Fibroblast of lung (primary cell): ENCODE results near the gene TBC1D7.

Experiments used
- CTCF ChIP-seq, 2 donors: IDR thresholded peaks in 1 of 2; conservative IDR thresholded peaks in 1 of 2; 1 replicate in 1 of 2; 2 replicates in 1 of 2; pipeline ENCODE4 v1.5.1; 2011 to 2012; ENCODE audit warnings: low read length in 2 of 2, control low read depth in 1 of 2, inconsistent platforms in 1 of 2, low read depth in 1 of 2, mild to moderate bottlenecking in 1 of 2
- EZH2 ChIP-seq: IDR thresholded peaks from 2 replicates; pipeline ENCODE4 v1.5.1; 2012; ENCODE audit warnings: low read length, control low read depth, mild to moderate bottlenecking; ENCODE audit errors: missing control alignments

GRCh38 chr6:13355999-13356785 is 27.9 kb upstream of the TBC1D7 start:
- TF ChIP-seq CTCF (conservative IDR thresholded peaks at IDR 0.05 in 1 of 2, IDR thresholded peaks at IDR 0.05 in 1 of 2; ENCODE audit: low read depth in 1 of 2, low read length in 2 of 2) (no peak), EZH2 (no peak)
